Activated T-cell treated with anti-CD3 and anti-CD28 coated beads, Interleukin-2, amount 50 U/mL, for 1 hour (primary cell): ENCODE data around the gene TTC34.
A peak's percentile ranks its signal among the peaks of the same experiment; 100 is the strongest.
"Not testable (repeated sequence)": the region's sequence is repeated elsewhere in the genome, so short reads cannot be mapped to it uniquely, and the experiment has no call there.

Source experiments
- DNase-seq: peaks from one replicate; pipeline ENCODE4 v3.0.0-alpha.2; 2020

Gene TTC34

DNA sequence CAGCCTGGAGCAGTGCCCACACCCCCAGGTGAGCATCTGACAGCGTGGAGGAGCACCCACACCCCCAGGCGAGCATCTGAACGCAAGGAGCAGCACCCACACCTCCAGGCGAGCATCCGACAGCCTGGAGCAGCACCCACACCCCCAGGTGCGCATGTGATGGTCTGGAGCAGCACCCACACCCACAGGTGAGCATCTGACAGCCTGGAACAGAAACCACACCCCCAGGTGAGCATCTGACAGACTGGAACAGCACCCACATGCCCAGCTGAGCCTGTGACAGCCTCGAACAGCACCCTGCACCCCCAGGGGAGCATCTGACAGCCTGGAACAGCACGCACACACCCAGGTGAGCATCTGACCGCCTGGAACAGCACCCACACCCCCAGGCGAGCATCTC, 46.9 kb downstream of the TTC34 start:
- DNase-seq: not testable (repeated sequence)

DNA sequence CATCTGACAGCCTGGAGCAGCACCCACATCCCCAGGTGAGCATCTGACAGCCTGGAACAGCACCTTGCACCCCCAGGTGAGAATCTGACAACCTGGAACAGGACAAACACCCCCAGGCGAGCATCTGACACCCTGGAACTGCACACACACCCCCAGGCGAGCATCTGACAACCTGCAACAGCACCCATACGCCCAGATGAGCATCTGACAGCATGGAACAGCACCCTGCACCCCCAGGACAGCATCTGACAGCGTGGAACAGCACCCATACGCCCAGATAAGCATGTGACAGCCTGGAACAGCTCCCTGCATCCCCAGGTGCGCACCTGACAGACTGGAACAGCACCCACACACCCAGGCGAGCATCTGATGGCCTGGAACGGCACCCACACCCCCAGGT, 49.0 kb downstream of the TTC34 start:
- not testable (repeated sequence) for DNase-seq

DNA sequence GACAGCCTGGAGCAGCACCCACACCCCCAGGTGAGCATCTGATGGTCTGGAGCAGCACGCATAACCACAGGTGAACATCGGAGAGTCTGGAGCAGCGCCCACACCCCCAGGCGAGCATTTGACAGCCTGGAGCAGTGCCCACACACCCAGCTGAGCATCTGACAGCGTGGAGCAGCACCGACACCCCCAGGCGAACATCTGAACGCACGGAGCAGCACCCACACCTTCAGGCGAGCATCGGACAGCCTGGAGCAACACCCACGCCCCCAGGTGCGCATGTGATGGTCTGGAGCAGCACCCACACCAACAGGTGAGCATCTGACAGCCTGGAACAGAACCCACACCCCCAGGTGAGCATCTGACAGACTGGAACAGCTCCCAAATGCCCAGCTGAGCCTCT, 49.6 kb downstream of the TTC34 start:
- DNase-seq: not testable (repeated sequence)

DNA sequence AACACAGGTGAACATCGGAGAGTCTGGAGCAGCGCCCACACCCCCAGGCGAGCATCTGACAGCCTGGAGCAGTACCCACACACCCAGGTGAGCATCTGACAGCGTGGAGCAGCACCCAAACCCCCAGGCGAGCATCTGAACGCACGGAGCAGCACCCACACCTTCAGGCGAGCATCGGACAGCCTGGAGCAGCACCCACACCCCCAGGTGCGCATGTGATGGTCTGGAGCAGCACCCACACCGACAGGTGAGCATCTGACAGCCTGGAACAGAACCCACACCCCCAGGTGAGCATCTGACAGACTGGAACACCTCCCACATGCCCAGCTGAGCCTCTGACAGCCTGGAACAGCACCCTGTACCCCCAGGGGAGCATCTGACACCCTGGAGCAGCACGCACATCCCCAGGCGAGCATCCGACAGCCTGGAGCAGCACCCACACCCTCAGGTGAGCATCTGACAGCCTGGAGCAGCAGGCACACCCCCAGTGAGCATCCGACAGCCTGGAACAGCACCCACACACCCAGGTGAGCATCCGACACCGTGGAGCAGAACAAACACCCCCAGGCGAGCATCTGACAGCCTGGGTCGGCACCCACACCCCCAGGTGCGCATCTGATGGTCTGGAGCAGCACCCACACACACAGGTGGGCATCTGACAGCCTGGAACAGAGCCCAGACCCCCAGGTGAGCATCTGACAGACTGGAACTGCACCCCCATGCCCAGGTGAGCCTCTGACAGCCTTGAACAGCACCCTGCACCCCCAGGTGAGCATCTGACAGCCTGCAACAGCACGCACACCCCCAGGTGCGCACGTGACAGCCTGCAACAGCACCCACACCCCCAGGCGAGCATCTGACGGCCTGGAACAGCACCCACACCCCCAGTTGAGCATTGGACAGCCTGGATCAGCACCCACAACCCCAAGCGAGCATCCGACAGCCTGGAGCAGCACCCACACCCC, 50.4 kb downstream of the TTC34 start:
- DNase-seq: not testable (repeated sequence)

DNA sequence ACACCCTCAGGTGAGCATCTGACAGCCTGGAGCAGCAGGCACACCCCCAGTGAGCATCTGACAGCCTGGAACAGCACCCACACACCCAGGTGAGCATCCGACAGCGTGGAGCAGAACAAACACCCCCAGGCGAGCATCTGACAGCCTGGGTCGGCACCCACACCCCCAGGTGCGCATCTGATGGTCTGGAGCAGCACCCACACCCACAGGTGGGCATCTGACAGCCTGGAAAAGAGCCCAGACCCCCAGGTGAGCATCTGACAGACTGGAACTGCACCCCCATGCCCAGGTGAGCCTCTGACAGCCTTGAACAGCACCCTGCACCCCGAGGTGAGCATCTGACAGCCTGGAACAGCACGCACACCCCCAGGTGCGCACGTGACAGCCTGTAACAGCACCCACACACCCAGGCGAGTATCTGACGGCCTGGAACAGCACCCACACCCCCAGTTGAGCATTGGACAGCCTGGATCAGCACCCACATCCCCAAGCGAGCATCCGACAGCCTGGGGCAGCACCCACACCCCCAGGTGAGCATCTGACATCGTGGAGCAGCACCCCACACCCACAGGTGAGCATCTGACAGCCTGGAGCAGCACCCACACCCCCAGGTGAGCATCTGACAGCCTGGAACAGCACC, 51.3 kb downstream of the TTC34 start:
- not testable (repeated sequence) for DNase-seq

DNA sequence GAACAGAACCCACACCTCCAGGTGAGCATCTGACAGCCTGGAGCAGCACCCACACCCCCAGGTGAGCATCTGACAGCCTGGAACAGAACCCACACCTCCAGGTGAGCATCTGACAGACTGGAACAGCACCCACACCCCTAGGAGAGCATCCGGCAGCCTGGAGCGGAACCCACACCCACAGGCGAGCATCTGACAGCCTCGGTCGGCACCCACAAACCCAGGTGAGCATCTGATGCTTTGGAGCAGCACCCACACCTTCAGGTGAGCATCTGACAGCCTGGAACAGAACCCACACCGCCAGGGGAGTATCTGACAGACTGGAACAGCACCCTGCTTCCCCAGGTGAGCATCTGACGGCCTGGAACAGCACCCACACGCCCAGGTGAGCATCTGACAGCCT, 52.9 kb downstream of the TTC34 start:
- DNase-seq: not testable (repeated sequence)

DNA sequence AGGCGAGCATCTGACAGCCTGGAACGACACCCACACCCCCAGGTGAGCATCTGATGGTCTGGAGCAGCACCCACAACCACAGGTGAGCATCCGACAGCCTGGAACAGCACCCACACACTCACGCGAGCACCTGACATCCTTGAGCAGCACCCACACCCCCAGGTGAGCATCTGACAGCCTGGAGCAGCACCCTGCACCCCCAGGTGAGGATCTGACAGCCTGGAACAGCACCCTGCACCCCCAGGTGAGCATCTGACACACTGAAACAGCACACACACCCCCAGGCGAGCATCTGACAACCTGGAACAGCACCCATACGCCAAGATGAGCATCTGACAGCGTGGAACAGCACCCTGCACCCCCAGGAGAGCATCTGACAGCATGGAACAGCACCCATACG, 106.7 kb downstream of the TTC34 start:
- not testable (repeated sequence) for DNase-seq

DNA sequence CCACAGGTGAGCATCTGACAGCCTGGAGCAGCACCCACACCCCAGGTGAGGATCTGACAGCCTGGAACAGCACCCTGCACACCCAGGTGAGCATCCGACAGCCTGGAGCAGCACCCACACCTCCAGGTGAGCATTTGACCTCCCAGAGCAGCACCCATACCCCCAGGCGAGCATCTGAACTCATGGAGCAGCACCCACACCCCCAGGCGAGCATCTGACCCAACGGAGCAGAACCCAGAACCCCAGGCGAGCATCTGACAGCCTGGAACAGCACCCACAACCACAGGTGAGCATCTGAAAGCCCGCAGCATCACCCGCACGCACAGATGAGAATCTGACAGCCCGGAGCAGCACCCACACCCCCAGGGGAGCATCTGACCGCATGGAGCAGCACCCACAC, 111.3 kb downstream of the TTC34 start:
- DNase-seq: peak; percentile 42

DNA sequence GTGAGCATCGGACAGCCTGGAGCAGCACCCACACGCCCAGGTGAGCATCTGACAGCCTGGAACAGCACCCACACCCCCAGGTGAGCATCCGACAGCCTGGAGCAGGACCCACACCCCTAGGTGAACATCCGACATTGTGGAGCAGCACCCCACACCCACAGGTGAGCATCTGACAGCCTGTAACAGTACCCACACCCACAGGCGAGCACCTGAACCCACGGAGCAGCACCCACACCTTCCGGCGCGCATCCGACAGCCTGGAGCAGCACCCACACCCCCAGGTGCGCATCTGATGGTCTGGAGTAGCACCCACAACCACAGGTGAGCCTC, 113.2 kb downstream of the TTC34 start:
- not testable (repeated sequence) for DNase-seq

DNA sequence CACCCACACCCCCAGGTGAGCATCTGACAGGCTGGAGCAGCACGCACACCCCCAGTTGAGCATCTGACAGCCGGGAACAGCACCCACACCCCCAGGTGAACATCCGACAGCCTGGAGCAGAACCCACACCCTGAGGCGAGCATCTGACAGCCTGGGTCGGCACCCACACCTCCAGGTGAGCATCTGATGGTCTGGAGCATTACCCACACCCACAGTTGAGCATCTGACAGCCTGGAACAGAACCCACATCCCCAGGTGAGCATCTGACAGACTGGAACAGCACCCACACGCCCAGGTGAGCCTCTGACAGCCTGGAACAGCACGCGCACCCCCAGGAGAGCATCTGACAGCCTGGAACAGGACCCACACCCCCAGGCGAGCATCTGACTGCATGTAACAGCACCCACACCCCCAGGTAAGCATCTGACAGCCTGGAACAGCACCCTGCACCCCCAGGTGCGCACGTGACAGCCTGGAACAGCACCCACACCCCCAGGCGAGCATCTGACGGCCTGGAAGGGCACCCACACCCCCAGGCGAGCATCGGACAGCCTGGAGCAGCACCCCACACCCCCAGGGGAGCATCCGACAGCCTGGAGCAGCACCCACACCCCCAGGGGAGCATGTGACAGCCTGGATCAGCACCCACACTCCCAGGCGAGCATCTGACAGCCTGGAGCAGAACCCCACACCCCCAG, 113.7 kb downstream of the TTC34 start:
- not testable (repeated sequence) for DNase-seq

DNA sequence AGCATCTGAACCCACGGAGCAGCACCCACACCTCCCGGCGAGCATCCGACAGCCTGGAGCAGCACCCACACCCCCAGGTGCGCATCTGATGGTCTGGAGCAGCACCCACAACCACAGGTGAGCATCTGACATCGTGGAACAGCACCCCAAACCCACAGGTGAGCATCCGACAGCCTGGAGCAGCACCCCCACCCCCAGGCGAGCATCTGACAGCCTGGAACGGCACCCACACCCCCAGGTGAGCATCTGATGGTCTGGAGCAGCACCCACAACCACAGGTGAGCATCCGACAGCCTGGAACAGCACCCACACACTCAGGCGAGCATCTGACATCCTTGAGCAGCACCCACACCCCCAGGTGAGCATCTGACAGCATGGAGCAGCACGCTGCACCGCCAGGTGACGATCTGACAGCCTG, 114.3 kb downstream of the TTC34 start:
- DNase-seq: not testable (repeated sequence)

DNA sequence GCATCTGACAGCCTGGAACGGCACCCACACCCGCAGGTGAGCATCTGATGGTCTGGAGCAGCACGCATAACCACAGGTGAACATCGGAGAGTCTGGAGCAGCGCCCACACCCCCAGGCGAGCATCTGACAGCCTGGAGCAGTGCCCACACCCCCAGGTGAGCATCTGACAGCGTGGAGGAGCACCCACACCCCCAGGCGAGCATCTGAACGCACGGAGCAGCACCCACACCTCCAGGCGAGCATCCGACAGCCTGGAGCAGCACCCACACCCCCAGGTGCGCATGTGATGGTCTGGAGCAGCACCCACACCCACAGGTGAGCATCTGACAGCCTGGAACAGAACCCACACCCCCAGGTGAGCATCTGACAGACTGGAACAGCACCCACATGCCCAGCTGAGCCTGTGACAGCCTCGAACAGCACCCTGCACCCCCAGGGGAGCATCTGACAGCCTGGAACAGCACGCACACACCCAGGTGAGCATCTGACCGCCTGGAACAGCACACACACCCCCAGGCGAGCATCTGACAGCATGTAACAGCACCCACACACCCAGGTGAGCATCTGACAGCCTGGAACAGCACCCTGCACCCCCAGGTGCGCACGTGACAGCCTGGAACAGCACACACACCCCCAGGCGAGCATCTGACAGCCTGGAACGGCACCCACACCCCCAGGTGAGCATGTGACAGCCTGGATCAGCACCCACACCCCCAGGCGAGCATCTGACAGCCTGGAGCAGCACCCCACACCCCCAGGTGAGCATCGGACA, 115.2 kb downstream of the TTC34 start:
- not testable (repeated sequence) for DNase-seq

DNA sequence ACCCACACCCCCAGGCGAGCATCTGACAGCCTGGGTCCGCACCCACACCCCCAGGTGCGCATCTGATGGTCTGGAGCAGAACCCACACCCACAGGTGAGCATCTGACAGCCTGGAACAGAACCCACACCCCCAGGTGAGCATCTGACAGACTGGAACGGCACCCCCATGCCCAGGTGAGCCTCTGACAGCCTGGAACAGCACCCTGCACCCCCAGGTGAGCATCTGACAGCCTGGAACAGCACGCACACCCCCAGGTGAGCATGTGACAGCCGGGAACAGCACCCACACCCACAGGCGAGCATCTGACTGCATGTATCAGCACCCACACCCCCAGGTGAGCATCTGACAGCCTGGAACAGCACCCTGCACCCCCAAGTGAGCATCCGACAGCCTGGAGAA, 115.8 kb downstream of the TTC34 start:
- DNase-seq: not testable (repeated sequence)

DNA sequence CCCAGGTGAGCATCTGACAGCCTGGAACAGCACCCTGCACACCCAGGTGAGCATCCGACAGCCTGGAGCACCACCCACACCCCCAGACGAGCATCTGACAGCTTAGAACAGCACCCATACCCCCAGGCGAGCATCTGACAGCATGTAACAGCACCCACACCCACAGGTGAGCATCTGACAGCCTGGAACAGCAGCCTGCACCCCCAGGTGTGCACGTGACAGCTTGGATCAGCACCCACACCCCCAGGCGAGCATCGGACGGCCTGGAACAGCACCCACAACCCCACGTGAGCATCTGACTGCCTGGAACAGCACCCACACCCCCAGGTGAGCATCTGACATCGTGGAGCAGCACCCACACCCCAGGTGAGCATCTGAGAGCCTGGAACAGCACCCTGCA, 116.6 kb downstream of the TTC34 start:
- DNase-seq: not testable (repeated sequence)

DNA sequence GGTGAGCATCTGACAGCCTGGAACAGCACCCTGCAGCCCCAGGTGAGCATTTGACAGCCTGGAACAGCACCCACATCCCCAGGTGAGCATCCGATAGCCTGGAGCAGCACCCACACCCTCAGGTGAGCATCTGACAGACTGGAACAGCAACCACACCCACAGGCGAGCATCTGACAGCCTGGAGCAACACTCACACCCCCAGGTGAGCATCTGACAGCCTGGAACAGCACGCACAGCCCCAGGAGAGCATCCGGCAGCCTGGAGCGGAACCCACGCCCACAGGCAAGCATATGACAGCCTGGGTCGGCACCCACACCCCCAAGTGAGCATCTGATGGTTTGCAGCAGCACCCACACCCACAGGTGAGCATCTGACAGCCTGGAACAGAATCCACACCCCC, 117.5 kb downstream of the TTC34 start:
- peak; percentile 44 for DNase-seq

DNA sequence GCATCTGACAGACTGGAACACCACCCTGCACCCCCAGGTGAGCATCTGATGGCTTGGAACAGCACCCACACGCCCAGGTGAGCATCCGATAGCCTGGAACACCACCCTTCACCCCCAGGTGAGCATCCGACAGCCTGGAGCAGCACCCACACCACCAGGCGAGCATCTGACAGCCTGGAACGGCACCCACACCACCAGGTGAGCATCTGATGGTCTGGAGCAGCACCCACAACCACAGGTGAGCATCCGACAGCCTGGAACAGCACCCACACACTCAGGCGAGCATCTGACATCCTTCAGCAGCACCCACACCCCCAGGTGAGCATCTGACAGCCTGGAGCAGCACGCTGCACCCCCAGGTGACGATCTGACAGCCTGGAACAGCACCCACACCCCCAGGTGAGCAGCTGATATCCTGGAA, 118.2 kb downstream of the TTC34 start:
- DNase-seq: not testable (repeated sequence)

DNA sequence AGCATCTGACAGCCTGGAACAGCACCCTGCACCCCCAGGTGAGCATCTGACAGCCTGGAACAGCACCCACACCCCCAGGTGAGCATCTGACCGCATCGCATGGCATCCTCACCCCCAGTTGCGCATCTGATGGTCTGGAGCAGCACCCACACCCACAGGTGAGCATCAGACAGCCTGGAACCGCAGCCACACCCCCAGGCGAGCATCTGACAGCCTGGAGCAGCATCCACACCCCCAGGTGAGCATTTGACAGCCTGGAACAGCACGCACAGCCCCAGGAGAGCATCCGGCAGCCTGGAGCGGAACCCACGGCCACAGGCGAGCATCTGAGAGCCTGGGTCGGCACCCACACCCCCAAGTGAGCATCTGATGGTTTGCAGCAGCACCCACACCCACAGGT, 118.6 kb downstream of the TTC34 start:
- not testable (repeated sequence) for DNase-seq

DNA sequence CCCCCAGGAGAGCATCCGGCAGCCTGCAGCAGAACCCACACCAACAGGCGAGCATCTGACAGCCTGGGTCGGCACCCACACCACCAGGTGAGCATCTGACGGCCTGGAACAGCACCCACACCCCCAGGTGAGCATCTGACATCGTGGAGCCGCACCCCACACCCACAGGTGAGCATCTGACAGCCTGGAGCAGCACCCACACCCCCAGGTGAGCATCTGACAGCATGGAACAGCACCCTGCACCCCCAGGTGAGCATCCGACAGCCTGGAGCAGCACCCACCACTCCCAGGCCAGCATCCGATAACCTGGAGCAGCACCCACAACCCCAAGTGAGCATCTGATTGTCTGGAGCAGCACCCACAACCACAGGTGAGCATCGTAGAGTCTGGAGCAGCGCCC, 124.8 kb downstream of the TTC34 start:
- DNase-seq: not testable (repeated sequence)

DNA sequence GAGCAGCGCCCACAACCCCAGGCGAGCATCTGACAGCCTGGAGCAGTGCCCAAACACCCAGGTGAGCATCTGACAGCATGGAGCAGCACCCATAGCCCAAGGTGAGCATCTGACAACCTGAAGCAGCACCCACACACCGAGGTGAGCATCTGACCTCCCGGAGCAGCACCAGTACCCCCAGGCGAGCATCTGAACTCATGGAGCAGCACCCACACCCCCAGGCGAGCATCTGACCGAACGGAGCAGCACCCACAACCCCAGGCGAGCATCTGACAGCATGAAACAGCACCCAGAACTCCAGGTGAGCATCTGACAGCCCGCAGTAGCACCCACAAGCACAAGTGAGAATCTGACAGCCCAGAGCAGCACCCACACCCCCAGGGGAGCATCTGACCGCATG, 129.8 kb downstream of the TTC34 start:
- DNase-seq: not testable (repeated sequence)

DNA sequence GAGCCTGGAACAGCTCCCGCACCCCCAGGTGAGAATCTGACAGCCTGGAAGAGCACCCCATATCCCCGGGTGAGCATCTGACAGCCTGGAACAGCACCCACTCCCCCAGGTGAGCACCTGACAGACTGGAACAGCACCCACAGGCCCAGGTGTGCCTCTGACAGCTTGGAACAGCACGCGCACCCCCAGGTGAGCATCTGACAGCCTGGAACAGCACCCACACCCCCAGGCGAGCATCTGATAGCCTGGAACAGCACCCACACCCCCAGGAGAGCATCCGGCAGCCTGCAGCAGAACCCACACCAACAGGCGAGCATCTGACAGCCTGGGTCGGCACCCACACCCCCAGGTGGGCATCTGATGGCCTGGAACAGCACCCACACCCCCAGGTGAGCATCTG, 141.7 kb downstream of the TTC34 start:
- not testable (repeated sequence) for DNase-seq

DNA sequence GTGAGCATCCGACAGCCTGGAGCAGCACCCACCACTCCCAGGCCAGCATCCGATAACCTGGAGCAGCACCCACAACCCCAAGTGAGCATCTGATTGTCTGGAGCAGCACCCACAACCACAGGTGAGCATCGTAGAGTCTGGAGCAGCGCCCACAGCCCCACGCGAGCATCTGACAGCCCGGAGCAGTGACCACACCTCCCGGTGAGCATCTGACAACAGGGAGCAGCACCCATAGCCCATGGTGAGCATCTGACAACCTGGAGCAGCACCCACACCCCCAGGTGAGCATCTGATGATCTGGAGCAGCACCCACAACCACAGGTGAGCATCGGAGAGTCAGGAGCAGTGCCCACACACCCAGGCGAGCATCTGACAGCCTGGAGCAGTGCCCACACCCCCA, 143.6 kb downstream of the TTC34 start:
- not testable (repeated sequence) for DNase-seq

DNA sequence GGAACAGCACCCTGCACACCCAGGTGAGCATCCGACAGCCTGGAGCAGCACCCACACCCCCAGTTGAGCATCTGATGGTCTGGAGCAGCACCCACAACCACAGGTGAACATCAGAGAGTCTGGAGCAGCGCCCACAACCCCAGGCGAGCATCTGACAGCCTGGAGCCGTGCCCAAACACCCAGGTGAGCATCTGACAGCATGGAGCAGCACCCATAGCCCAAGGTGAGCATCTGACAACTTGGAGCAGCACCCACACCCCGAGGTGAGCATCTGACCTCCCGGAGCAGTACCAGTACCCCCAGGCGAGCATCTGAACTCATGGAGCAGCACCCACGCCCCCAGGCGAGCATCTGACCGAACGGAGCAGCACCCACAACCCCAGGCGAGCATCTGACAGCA, 144.4 kb downstream of the TTC34 start:
- DNase-seq: not testable (repeated sequence)
